Erythroblast (primary cell): ENCODE measurements around the gene TAF11L5.
"Not testable (repeated sequence)": the region's sequence is repeated elsewhere in the genome, so short reads cannot be mapped to it uniquely, and the experiment has no call there.

ENCODE experiments used
- GATA1 ChIP-seq: IDR thresholded peaks from 2 replicates; pipeline ENCODE4 v1.6.1; 2011; ENCODE audit warnings: low read depth, mild to moderate bottlenecking, control low read depth, low read length, moderate library complexity
- POLR2A ChIP-seq: IDR thresholded peaks from 2 replicates; pipeline ENCODE4 v1.6.1; 2011; ENCODE audit warnings: mild to moderate bottlenecking, low read length

GRCh38 chr5:17486464-17487173, 38.4 kb upstream of the TAF11L5 start:
- not testable (repeated sequence) for TF ChIP-seq POLR2A, GATA1
